NCI-H2029 treated with DMSO at 0.1 percent for 48 hours (cell line): ENCODE data around the gene CDH23.

Source experiments
- DNase-seq: peaks from one replicate; lab custom pipeline; 2025; lab: John Stamatoyannopoulos, UW

The CDH23 gene

GRCh38 chr10:71392791-71393781, 3.6 kb upstream of the CDH23 start:
- no peak for DNase-seq

GRCh38 chr10:71393841-71394475, 2.8 kb upstream of the CDH23 start:
- DNase-seq, result no peak

- DNase-seq, result no peak
These were observed 1.7 kb upstream of the CDH23 start for GRCh38 chr10:71394926-71395562.

GRCh38 chr10:71395621-71396020, 1.1 kb upstream of the CDH23 start:
- DNase-seq, result no peak

GRCh38 chr10:71396084-71396710, 523 bp upstream of the CDH23 start:
- no peak for DNase-seq

GRCh38 chr10:71397296-71398212, 834 bp downstream of the CDH23 start:
- DNase-seq, result no peak

GRCh38 chr10:71398976-71399375, 2.3 kb downstream of the CDH23 start:
- no peak for DNase-seq

GRCh38 chr10:71399946-71400345, 3.2 kb downstream of the CDH23 start:
- no peak for DNase-seq

- no peak for DNase-seq
These were observed 4.3 kb downstream of the CDH23 start for GRCh38 chr10:71401056-71401455.

GRCh38 chr10:71402005-71402404, 5.3 kb downstream of the CDH23 start:
- DNase-seq, result no peak

GRCh38 chr10:71404503-71405295, 8.0 kb downstream of the CDH23 start:
- DNase-seq, result no peak

GRCh38 chr10:71406878-71407277, 10.2 kb downstream of the CDH23 start:
- DNase-seq, result no peak

- DNase-seq, result no peak
These were observed 11.9 kb downstream of the CDH23 start for GRCh38 chr10:71408436-71409225.

GRCh38 chr10:71409516-71410104, 12.9 kb downstream of the CDH23 start:
- DNase-seq, result no peak

GRCh38 chr10:71413581-71413980, 16.9 kb downstream of the CDH23 start:
- no peak for DNase-seq

GRCh38 chr10:71414359-71414758, 17.6 kb downstream of the CDH23 start:
- DNase-seq, result no peak

- no peak for DNase-seq
These were observed 22.4 kb downstream of the CDH23 start for GRCh38 chr10:71419002-71419540.

- DNase-seq, result no peak
These were observed 23.0 kb downstream of the CDH23 start for GRCh38 chr10:71419750-71420149.

GRCh38 chr10:71421075-71421434, 24.3 kb downstream of the CDH23 start:
- DNase-seq, result no peak
